ENCODE data around the gene KNTC1. TPM values are rescaled to one million over a fixed set of nuclear protein-coding genes. Genes with fewer than 3 reads are reported as not detected.
A peak's percentile ranks its signal among the peaks of the same experiment; 100 is the strongest.

The KNTC1 gene
- total RNA-seq, 1 experiment from 2014 or later: 71.3 TPM

- H4K8ac ChIP-seq (replicated peaks; ENCODE audit: insufficient read length, low read depth, low read length): no peak overlapping the region
- no peak overlapping the region for H3K56ac ChIP-seq (ENCODE audit: insufficient read length, low read depth, low read length)
- no peak overlapping the region for H2BK120ac ChIP-seq (ENCODE audit: low read depth, low read length, poor library complexity, severe bottlenecking)
- no peak overlapping the region for H4K5ac ChIP-seq (ENCODE audit: insufficient read length, low read depth, low read length)
- H3K27ac ChIP-seq (ENCODE audit: insufficient read length, low read depth, low read length): no peak overlapping the region
- H4K91ac ChIP-seq (ENCODE audit: insufficient read length, low read depth, low read length): no peak overlapping the region
- H2AK5ac ChIP-seq (ENCODE audit: insufficient read length, low read length): no peak overlapping the region
- no peaks in the 10 kb centered on the region for H3K9me3 ChIP-seq (ENCODE audit: control insufficient read depth, low read depth, low read length)
- no peak overlapping the region for H3K9ac ChIP-seq (ENCODE audit: extremely low read depth, insufficient read length, low read length)
- Mint-ChIP-seq H3K27ac (peak overlapping the region in 1 of 3 experiments; percentile 8; a peak in 1 of 7 replicates), H3K4me1 (peaks cover 3 to 8% of the 10 kb centered on the region in 2 experiments; a peak in 3 of 4 replicates), H3K9me3 (no peaks in the 10 kb centered on the region), H3K4me3 (no peak overlapping the region; a peak in 1 of 5 replicates), H3K27me3 (ENCODE audit: low read depth) (no peaks in the 10 kb centered on the region; the same call in none of the 2 replicates), H3K36me3 (ENCODE audit: insufficient read depth in 1 of 3, low read depth in 3 of 3) (no peaks in the 10 kb centered on the region)
- TF ChIP-seq, protein P1, sequence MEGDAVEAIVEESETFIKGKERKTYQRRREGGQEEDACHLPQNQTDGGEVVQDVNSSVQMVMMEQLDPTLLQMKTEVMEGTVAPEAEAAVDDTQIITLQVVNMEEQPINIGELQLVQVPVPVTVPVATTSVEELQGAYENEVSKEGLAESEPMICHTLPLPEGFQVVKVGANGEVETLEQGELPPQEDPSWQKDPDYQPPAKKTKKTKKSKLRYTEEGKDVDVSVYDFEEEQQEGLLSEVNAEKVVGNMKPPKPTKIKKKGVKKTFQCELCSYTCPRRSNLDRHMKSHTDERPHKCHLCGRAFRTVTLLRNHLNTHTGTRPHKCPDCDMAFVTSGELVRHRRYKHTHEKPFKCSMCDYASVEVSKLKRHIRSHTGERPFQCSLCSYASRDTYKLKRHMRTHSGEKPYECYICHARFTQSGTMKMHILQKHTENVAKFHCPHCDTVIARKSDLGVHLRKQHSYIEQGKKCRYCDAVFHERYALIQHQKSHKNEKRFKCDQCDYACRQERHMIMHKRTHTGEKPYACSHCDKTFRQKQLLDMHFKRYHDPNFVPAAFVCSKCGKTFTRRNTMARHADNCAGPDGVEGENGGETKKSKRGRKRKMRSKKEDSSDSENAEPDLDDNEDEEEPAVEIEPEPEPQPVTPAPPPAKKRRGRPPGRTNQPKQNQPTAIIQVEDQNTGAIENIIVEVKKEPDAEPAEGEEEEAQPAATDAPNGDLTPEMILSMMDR (conservative IDR thresholded peaks at IDR 0.05): no peak
- no peak overlapping the region for H2BK5ac ChIP-seq (ENCODE audit: insufficient read length, low read length)
- H2AFZ ChIP-seq (ENCODE audit: low read length): no peak overlapping the region
- no peaks in the 10 kb centered on the region for H3K79me1 ChIP-seq (ENCODE audit: insufficient read depth, low read depth, low read length, poor library complexity, severe bottlenecking)
- H3K23ac ChIP-seq (ENCODE audit: insufficient read length, low read depth, low read length): no peak overlapping the region
- H3T11ph ChIP-seq (ENCODE audit: low read length): no peak overlapping the region
- no peak overlapping the region for H3K4me2 ChIP-seq (ENCODE audit: insufficient read depth, insufficient read length, low read length)
- no peak overlapping the region for H2BK15ac ChIP-seq (ENCODE audit: low read depth, low read length)
- no peak overlapping the region for H2BK20ac ChIP-seq (ENCODE audit: low read depth, low read length, poor library complexity, severe bottlenecking)
- no peak for DNase-seq
- H3K4ac ChIP-seq (ENCODE audit: low read depth, low read length): no peak overlapping the region
- no peaks in the 10 kb centered on the region for H4K20me1 ChIP-seq (ENCODE audit: control insufficient read depth, insufficient read depth, insufficient read length)
- no peaks in the 10 kb centered on the region for H3K23me2 ChIP-seq (ENCODE audit: insufficient read length, low read depth, low read length, poor library complexity, severe bottlenecking)
- H2BK12ac ChIP-seq (ENCODE audit: insufficient read length, low read depth, low read length): no peak overlapping the region
- no CpG with 5 or more reads among the region's 8 CpGs for WGBS (ENCODE audit: extremely low coverage, insufficient read length, low lambda C conversion rate)
- no peaks in the 10 kb centered on the region for H3K4me1 ChIP-seq (ENCODE audit: insufficient read depth, low read length)
- no peak overlapping the region for H3K18ac ChIP-seq (ENCODE audit: insufficient read length, low read depth, low read length)
- H3K14ac ChIP-seq (ENCODE audit: insufficient read depth, low read length): no peak overlapping the region
- H3K79me2 ChIP-seq (ENCODE audit: insufficient read depth, low read length): no peaks in the 10 kb centered on the region
- no peaks in the 10 kb centered on the region for H3K27me3 ChIP-seq (ENCODE audit: insufficient read depth, low read length)
Measured at GRCh38 chr12:122665349-122665748, 138.3 kb downstream of the KNTC1 start.

Data from H9 (cell line).